ENCODE data around the gene DCLK2.
A peak's percentile ranks its signal among the peaks of the same experiment; 100 is the strongest.

Gene DCLK2

GRCh38 chr4:150242820-150243458, 164.7 kb downstream of the DCLK2 start:
- H3K36me3 ChIP-seq (ENCODE audit: insufficient read depth): no peaks in the 10 kb centered on the region
- no peak overlapping the region for H3K4me3 ChIP-seq (IDR thresholded peaks at IDR 0.05; ENCODE audit: insufficient read depth, low read depth, low read length)
- H2AFZ ChIP-seq (ENCODE audit: low read depth): no peak overlapping the region
- H3K9ac ChIP-seq: no peak overlapping the region
- H3K27ac ChIP-seq: no peak overlapping the region
- H3K4me2 ChIP-seq: no peak overlapping the region
- peak; percentile 95 for TF ChIP-seq CTCF (conservative IDR thresholded peaks at IDR 0.05; ENCODE audit: low read depth, low read length)
- no peaks in the 10 kb centered on the region for H3K27me3 ChIP-seq (ENCODE audit: insufficient read depth, low read depth)
- no peaks in the 10 kb centered on the region for H4K20me1 ChIP-seq (ENCODE audit: insufficient read depth)
- H3K4me1 ChIP-seq (ENCODE audit: low read depth, poor library complexity, severe bottlenecking): peaks cover 14% of the 10 kb centered on the region
- no peaks in the 10 kb centered on the region for H3K79me2 ChIP-seq (ENCODE audit: insufficient read depth, low read depth)

- no peak for TF ChIP-seq CTCF (conservative IDR thresholded peaks at IDR 0.05; ENCODE audit: low read depth, low read length)
- no peak overlapping the region for H3K4me3 ChIP-seq (IDR thresholded peaks at IDR 0.05; ENCODE audit: insufficient read depth, low read depth, low read length)
- H3K9ac ChIP-seq: no peak overlapping the region
- H3K4me1 ChIP-seq (ENCODE audit: low read depth, poor library complexity, severe bottlenecking): peaks cover 14% of the 10 kb centered on the region
- H4K20me1 ChIP-seq (ENCODE audit: insufficient read depth): no peaks in the 10 kb centered on the region
- H3K36me3 ChIP-seq (ENCODE audit: insufficient read depth): no peaks in the 10 kb centered on the region
- no peaks in the 10 kb centered on the region for H3K27me3 ChIP-seq (ENCODE audit: insufficient read depth, low read depth)
- H3K27ac ChIP-seq: no peak overlapping the region
- H2AFZ ChIP-seq (ENCODE audit: low read depth): no peak overlapping the region
- H3K79me2 ChIP-seq (ENCODE audit: insufficient read depth, low read depth): no peaks in the 10 kb centered on the region
- no peak overlapping the region for H3K4me2 ChIP-seq
Measured at GRCh38 chr4:150243932-150244331, 165.7 kb downstream of the DCLK2 start.

GRCh38 chr4:150244600-150244999, 166.4 kb downstream of the DCLK2 start:
- H2AFZ ChIP-seq (ENCODE audit: low read depth): no peak overlapping the region
- peak overlapping the region; percentile 27 for H3K4me2 ChIP-seq
- H3K27me3 ChIP-seq (ENCODE audit: insufficient read depth, low read depth): no peaks in the 10 kb centered on the region
- no peak overlapping the region for H3K9ac ChIP-seq
- H3K79me2 ChIP-seq (ENCODE audit: insufficient read depth, low read depth): no peaks in the 10 kb centered on the region
- peak overlapping the region; percentile 4; the same call in 1 of the 2 replicates for H3K27ac ChIP-seq
- H3K4me3 ChIP-seq (IDR thresholded peaks at IDR 0.05; ENCODE audit: insufficient read depth, low read depth, low read length): no peak overlapping the region
- TF ChIP-seq CTCF (conservative IDR thresholded peaks at IDR 0.05; ENCODE audit: low read depth, low read length): no peak
- H3K4me1 ChIP-seq (ENCODE audit: low read depth, poor library complexity, severe bottlenecking): peaks cover 14% of the 10 kb centered on the region
- H3K36me3 ChIP-seq (ENCODE audit: insufficient read depth): no peaks in the 10 kb centered on the region
- H4K20me1 ChIP-seq (ENCODE audit: insufficient read depth): no peaks in the 10 kb centered on the region

- no peak overlapping the region for H3K4me2 ChIP-seq
- H3K9ac ChIP-seq: no peak overlapping the region
- H4K20me1 ChIP-seq (ENCODE audit: insufficient read depth): no peaks in the 10 kb centered on the region
- TF ChIP-seq CTCF (conservative IDR thresholded peaks at IDR 0.05; ENCODE audit: low read depth, low read length): no peak
- H3K36me3 ChIP-seq (ENCODE audit: insufficient read depth): no peaks in the 10 kb centered on the region
- H3K4me3 ChIP-seq (IDR thresholded peaks at IDR 0.05; ENCODE audit: insufficient read depth, low read depth, low read length): no peak overlapping the region
- H3K79me2 ChIP-seq (ENCODE audit: insufficient read depth, low read depth): no peaks in the 10 kb centered on the region
- no peak overlapping the region for H2AFZ ChIP-seq (ENCODE audit: low read depth)
- no peaks in the 10 kb centered on the region for H3K27me3 ChIP-seq (ENCODE audit: insufficient read depth, low read depth)
- no peak overlapping the region for H3K27ac ChIP-seq
- peaks cover 14% of the 10 kb centered on the region for H3K4me1 ChIP-seq (ENCODE audit: low read depth, poor library complexity, severe bottlenecking)
Measured at GRCh38 chr4:150247184-150247583, 168.9 kb downstream of the DCLK2 start.
